Measurements from ENCODE around the gene RHEB. TPM values are rescaled to one million over a fixed set of nuclear protein-coding genes. Genes with fewer than 3 reads are reported as not detected.

RHEB gene
- total RNA-seq, 1 donor from 2014 or later, result 94.2 TPM

- Mint-ChIP-seq H3K9me3 (ENCODE audit: unreplicated experiment) (no peaks in the 10 kb centered on the region), H3K27me3 (ENCODE audit: unreplicated experiment) (peaks cover 2% of the 10 kb centered on the region), H3K36me3 (ENCODE audit: low read depth, unreplicated experiment) (no peaks in the 10 kb centered on the region), H3K4me1 (ENCODE audit: unreplicated experiment) (peaks cover 45% of the 10 kb centered on the region), H3K27ac (ENCODE audit: unreplicated experiment) (no peak overlapping the region), H3K4me3 (ENCODE audit: unreplicated experiment) (no peak overlapping the region)
- no peak for DNase-seq (ENCODE audit: low spot score)
- TF ChIP-seq, protein P1, sequence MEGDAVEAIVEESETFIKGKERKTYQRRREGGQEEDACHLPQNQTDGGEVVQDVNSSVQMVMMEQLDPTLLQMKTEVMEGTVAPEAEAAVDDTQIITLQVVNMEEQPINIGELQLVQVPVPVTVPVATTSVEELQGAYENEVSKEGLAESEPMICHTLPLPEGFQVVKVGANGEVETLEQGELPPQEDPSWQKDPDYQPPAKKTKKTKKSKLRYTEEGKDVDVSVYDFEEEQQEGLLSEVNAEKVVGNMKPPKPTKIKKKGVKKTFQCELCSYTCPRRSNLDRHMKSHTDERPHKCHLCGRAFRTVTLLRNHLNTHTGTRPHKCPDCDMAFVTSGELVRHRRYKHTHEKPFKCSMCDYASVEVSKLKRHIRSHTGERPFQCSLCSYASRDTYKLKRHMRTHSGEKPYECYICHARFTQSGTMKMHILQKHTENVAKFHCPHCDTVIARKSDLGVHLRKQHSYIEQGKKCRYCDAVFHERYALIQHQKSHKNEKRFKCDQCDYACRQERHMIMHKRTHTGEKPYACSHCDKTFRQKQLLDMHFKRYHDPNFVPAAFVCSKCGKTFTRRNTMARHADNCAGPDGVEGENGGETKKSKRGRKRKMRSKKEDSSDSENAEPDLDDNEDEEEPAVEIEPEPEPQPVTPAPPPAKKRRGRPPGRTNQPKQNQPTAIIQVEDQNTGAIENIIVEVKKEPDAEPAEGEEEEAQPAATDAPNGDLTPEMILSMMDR (IDR thresholded peaks at IDR 0.05; ENCODE audit: unreplicated experiment), result no peak
These were observed 24.3 kb downstream of the RHEB start for GRCh38 chr7:151495360-151495759.

DNA sequence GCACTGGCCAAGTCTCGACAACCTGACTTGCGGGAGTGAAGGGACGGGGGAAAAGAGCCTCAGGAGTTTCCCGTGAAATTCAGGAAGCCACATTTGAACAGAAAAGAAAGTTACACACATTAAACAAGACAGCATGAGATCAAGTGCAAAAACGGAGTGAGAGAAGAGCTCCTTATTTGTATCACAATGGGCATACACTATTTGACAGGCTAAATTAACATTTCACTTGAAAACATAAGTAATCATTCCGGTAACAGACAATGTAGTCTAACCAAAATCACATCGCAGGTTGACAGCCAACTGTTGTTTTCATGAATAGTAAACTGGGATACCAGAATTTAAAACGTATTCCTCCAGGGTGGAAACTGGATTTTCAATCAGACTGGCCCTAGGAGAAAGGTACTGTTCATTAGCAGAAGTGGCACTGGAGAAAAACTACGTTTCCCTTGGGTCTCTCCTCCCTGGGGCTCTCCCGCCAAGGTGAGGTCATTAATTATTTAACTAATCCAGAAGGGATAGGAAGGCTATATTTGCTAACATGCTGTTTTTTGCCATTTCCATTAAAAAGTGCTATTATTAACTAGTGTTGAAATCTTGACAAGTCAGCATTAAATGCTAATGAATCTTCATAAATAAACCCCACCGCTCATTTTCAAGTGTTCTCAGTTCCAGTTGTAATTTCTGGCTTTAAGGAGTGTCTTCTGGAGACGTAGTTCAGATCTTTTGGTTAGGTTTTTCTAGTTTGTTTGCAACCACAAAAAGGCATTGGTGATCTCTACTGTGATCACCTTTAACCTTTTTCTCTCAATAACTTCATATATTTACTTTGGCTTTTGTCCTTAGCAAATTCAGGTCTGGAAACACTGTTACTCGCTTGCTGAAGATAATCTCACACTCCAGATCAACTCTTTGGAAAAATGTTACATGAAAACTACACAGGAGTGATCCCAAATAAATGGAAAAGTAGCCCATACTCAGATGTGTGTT is 25.1 kb downstream of the RHEB start:
- TF ChIP-seq, protein P1 (IDR thresholded peaks at IDR 0.05; ENCODE audit: unreplicated experiment), result no peak
- Mint-ChIP-seq H3K27me3 (ENCODE audit: unreplicated experiment) (peaks cover 2% of the 10 kb centered on the region), H3K9me3 (ENCODE audit: unreplicated experiment) (no peaks in the 10 kb centered on the region), H3K4me1 (ENCODE audit: unreplicated experiment) (peaks cover 45% of the 10 kb centered on the region), H3K36me3 (ENCODE audit: low read depth, unreplicated experiment) (no peaks in the 10 kb centered on the region), H3K27ac (ENCODE audit: unreplicated experiment) (peak overlapping the region; percentile 68), H3K4me3 (ENCODE audit: unreplicated experiment) (peak overlapping the region; percentile 21)
- peak; percentile 17 for DNase-seq (ENCODE audit: low spot score)

- peak overlapping the region; percentile 28 for H3K27ac Mint-ChIP-seq (ENCODE audit: unreplicated experiment)
- peaks cover 3% of the 10 kb centered on the region for H3K36me3 Mint-ChIP-seq (ENCODE audit: low read depth, unreplicated experiment)
- no peaks in the 10 kb centered on the region for H3K9me3 Mint-ChIP-seq (ENCODE audit: unreplicated experiment)
- peak overlapping the region; percentile 38 for H3K4me3 Mint-ChIP-seq (ENCODE audit: unreplicated experiment)
- TF ChIP-seq, protein P1 (IDR thresholded peaks at IDR 0.05; ENCODE audit: unreplicated experiment), result no peak
- no peak for DNase-seq (ENCODE audit: low spot score)
- H3K27me3 Mint-ChIP-seq (ENCODE audit: unreplicated experiment), result no peaks in the 10 kb centered on the region
- H3K4me1 Mint-ChIP-seq (ENCODE audit: unreplicated experiment), result peaks cover 39% of the 10 kb centered on the region
These were observed 26.6 kb downstream of the RHEB start for GRCh38 chr7:151493083-151493482.

- H3K27ac Mint-ChIP-seq (ENCODE audit: unreplicated experiment), result no peak overlapping the region
- no peaks in the 10 kb centered on the region for H3K9me3 Mint-ChIP-seq (ENCODE audit: unreplicated experiment)
- peaks cover 41% of the 10 kb centered on the region for H3K4me1 Mint-ChIP-seq (ENCODE audit: unreplicated experiment)
- TF ChIP-seq, protein P1 (IDR thresholded peaks at IDR 0.05; ENCODE audit: unreplicated experiment), result no peak
- no peaks in the 10 kb centered on the region for H3K27me3 Mint-ChIP-seq (ENCODE audit: unreplicated experiment)
- H3K4me3 Mint-ChIP-seq (ENCODE audit: unreplicated experiment), result no peak overlapping the region
- peaks cover 7% of the 10 kb centered on the region for H3K36me3 Mint-ChIP-seq (ENCODE audit: low read depth, unreplicated experiment)
- no peak for DNase-seq (ENCODE audit: low spot score)
These were observed 27.8 kb downstream of the RHEB start for GRCh38 chr7:151491859-151492258.

Measured in endothelial cell (in vitro differentiated cells).